GM12878 (cell line): ENCODE results near the gene GARIN5B. TPM values are rescaled to one million over a fixed set of nuclear protein-coding genes. Genes with fewer than 3 reads are reported as not detected.

Experiments
- ATAC-seq: fragments of 200-7000 bp; cut with Tn5 transposase; 3 replicates; pipeline ENCODE4 v1.9.1; 2020; ENCODE audit warnings: mild to moderate bottlenecking, moderate library complexity
- BruUV-seq: library from RNA; stranded (reverse); fragments of 400-500 nt; replicated peaks from 2 replicates; lab custom pipeline; 2021; lab: Mats Ljungman, UMichigan
- CTCF ChIA-PET: fragments of 300-600 bp; sonication (Branson Sonifier 250); formaldehyde crosslinking; extraction: SDS; loops from one replicate; lab custom pipeline; 2021; ENCODE audit warnings: inconsistent platforms; lab: Yijun Ruan, JAX
- POLR2A ChIA-PET: fragments of 350-600 bp; formaldehyde crosslinking; extraction: SDS; loops from one replicate; lab custom pipeline; 2021; ENCODE audit warnings: inconsistent platforms; lab: Charles Lee
- RAD21 ChIA-PET: fragments of 300-600 bp; sonication (Branson Sonifier 250); formaldehyde crosslinking; loops from one replicate; lab custom pipeline; 2023; ENCODE audit warnings: antibody characterized with exemption; ENCODE audit not compliant: unreplicated experiment; lab: Charles Lee
- SMC1A ChIA-PET: fragments of 300-600 bp; sonication (Branson Sonifier 250); formaldehyde crosslinking; loops from one replicate; lab custom pipeline; 2023; ENCODE audit not compliant: unreplicated experiment, uncharacterized antibody; lab: Charles Lee
- DNase-seq: peaks from one replicate; pipeline ENCODE4 v3.0.0-alpha.2; 2011; ENCODE audit warnings: low read depth, low spot score
- FAIRE-seq: peaks from 3 replicates; lab custom pipeline; 2011; peaks lifted over from hg19 to GRCh38; lab: Jason Lieb, UNC
- H2AFZ ChIP-seq: 2 replicates; pipeline ENCODE4 v1.6.0; 2011; ENCODE audit warnings: low read depth, low read length, control low read depth; ENCODE audit not compliant: control insufficient read depth
- H3K27ac ChIP-seq: 2 replicates; pipeline ENCODE4 v1.5.1; 2011; ENCODE audit warnings: control low read depth; ENCODE audit not compliant: control insufficient read depth, insufficient read depth
- H3K27me3 ChIP-seq, 2 experiments: replicated peaks in 1 of 2; 2 replicates each; pipeline versions ENCODE4 v1.6.0 to v1.6.1; 2011; ENCODE audit warnings: low read length in 1 of 2; ENCODE audit not compliant: control insufficient read depth in 2 of 2, insufficient read depth in 2 of 2
- H3K36me3 ChIP-seq, 2 experiments: 2 replicates each; pipeline ENCODE4 v1.5.1; 2011; ENCODE audit warnings: low read length in 1 of 2; ENCODE audit not compliant: control insufficient read depth in 2 of 2, insufficient read depth in 2 of 2
- H3K4me1 ChIP-seq: 2 replicates; pipeline ENCODE4 v1.6.1; 2011; ENCODE audit warnings: mild to moderate bottlenecking, low read length, moderate library complexity, mixed read lengths; ENCODE audit not compliant: control insufficient read depth, insufficient read depth
- H3K4me2 ChIP-seq: 2 replicates; pipeline ENCODE4 v1.6.0; 2011; ENCODE audit warnings: control low read depth; ENCODE audit not compliant: control insufficient read depth, insufficient read depth
- H3K4me3 ChIP-seq: fragments of 200-600 bp; sonication (generic); 2 replicates; pipeline ENCODE4 v1.5.1; 2016
- H3K79me2 ChIP-seq: 2 replicates; pipeline ENCODE4 v1.6.0; 2011; ENCODE audit warnings: low read length; ENCODE audit not compliant: control insufficient read depth, insufficient read depth
- H3K9ac ChIP-seq: 2 replicates; pipeline ENCODE4 v1.8.0; 2011; ENCODE audit warnings: low read length, control low read depth, mixed read lengths; ENCODE audit not compliant: control insufficient read depth, insufficient read depth
- H3K9me3 ChIP-seq: replicated peaks from 3 replicates; pipeline ENCODE4 v1.5.1; 2011; ENCODE audit warnings: mild to moderate bottlenecking, low read length; ENCODE audit not compliant: control insufficient read depth, insufficient read depth
- H4K20me1 ChIP-seq: 2 replicates; pipeline ENCODE4 v1.6.0; 2011; ENCODE audit not compliant: control insufficient read depth, insufficient read depth
- CEBPZ ChIP-seq: fragments of 150-350 bp; IDR thresholded peaks from 2 replicates; pipeline ENCODE4 v1.6.1; 2016; ENCODE audit warnings: low read depth, low read length
- E2F8 ChIP-seq: fragments of 450-650 bp; IDR thresholded peaks from 2 replicates; pipeline ENCODE4 v1.6.1; 2018; ENCODE audit warnings: mild to moderate bottlenecking, low read depth, moderate library complexity; ENCODE audit not compliant: partially characterized antibody
- EED ChIP-seq: sonication (generic); IDR thresholded peaks from 2 replicates; pipeline ENCODE4 v1.6.1; 2016; ENCODE audit warnings: antibody characterized with exemption, low read depth
- KLF5 ChIP-seq: fragments of 450-650 bp; IDR thresholded peaks from 2 replicates; pipeline ENCODE4 v1.6.1; 2014; ENCODE audit warnings: mild to moderate bottlenecking; ENCODE audit not compliant: partially characterized antibody
- MEF2B ChIP-seq: fragments of 450-650 bp; IDR thresholded peaks from 2 replicates; pipeline ENCODE4 v1.6.1; 2018; ENCODE audit warnings: mild to moderate bottlenecking, moderate library complexity; ENCODE audit not compliant: partially characterized antibody, poor library complexity, severe bottlenecking
- NR2C1 ChIP-seq: fragments of 450-650 bp; IDR thresholded peaks from 2 replicates; pipeline ENCODE4 v1.6.1; 2017; ENCODE audit warnings: antibody characterized with exemption, mild to moderate bottlenecking, moderate library complexity
- PKNOX1 ChIP-seq: fragments of 450-650 bp; IDR thresholded peaks from 2 replicates; pipeline ENCODE4 v1.6.1; 2016; ENCODE audit warnings: mild to moderate bottlenecking
- SMAD5 ChIP-seq: IDR thresholded peaks from 2 replicates; pipeline ENCODE4 v1.6.1; 2016; ENCODE audit warnings: antibody characterized with exemption, low read depth
- SRF ChIP-seq, 2 experiments: IDR thresholded peaks; 2 replicates each; pipeline ENCODE4 v1.6.1; 2011; ENCODE audit warnings: low read depth in 2 of 2, low read length in 2 of 2, mild to moderate bottlenecking in 1 of 2, moderate library complexity in 1 of 2
- YBX1 ChIP-seq: fragments of 450-650 bp; IDR thresholded peaks from 2 replicates; pipeline ENCODE4 v1.6.1; 2016; ENCODE audit warnings: antibody characterized with exemption
- WGBS: methylation state at CpG from one replicate; pipeline ENCODE4 v1.1.6; 2016; ENCODE audit warnings: low lambda C conversion rate; ENCODE audit not compliant: insufficient replicate concordance, insufficient coverage; ENCODE audit errors: missing lambda C conversion rate; 5-methylcytosine and 5-hydroxymethylcytosine counted together
- in situ Hi-C: fragments of 300-500 bp; cut with MboI; formaldehyde crosslinking; loops from 9 replicates; pipeline ENCODE4 v1.14.3; 2018; ENCODE audit warnings: mixed read lengths
- intact Hi-C: fragments of 100-400 bp; cut with micrococcal nuclease; formaldehyde crosslinking; loops from one replicate; pipeline ENCODE4 v1.14.2; 2022; ENCODE audit not compliant: unreplicated experiment
- polyA plus RNA-seq, 11 experiments: library from polyadenylated mRNA; depleted of rRNA in 4 of 11; unstranded in 6 of 11; stranded (reverse) in 5 of 11; fragments of >200 nt; fragmentation: Nextera tagmentation in 4 of 11; fragmentation: Illumina TruSeq in 1 of 11; extraction: Ambion mirVana in 4 of 11; extraction: Trizol in 1 of 11; gene quantifications; 1 replicate in 1 of 11; 2 replicates in 10 of 11; pipeline versions ENCODE4 v1.2.1 to v1.2.3, GENCODE V29; 2011 to 2016; ENCODE audit warnings: inconsistent platforms in 2 of 11, missing spikeins in 2 of 11, low read depth in 1 of 11
- total RNA-seq, 4 experiments: library from RNA; depleted of rRNA in 3 of 4; stranded (reverse); fragments of >200 nt in 3 of 4; fragmentation: Illumina TruSeq in 1 of 4; extraction: Trizol in 1 of 4; gene quantifications; 2 replicates each; pipeline versions ENCODE4 v1.2.1 to v1.2.3, GENCODE V29; 2013 to 2021
- TF ChIP-seq, protein P1 (sequence below): fragments of 450-650 bp; formaldehyde crosslinking; IDR thresholded peaks from 2 replicates; pipeline ENCODE4 v1.4.0; 2020; ENCODE audit warnings: mild to moderate bottlenecking, moderate library complexity

Gene GARIN5B
- total and polyA plus RNA-seq, 10 of the 15 experiments (the other 5 are each of a cell fraction or from before 2014, with no cell fraction given), result not detected

DNA sequence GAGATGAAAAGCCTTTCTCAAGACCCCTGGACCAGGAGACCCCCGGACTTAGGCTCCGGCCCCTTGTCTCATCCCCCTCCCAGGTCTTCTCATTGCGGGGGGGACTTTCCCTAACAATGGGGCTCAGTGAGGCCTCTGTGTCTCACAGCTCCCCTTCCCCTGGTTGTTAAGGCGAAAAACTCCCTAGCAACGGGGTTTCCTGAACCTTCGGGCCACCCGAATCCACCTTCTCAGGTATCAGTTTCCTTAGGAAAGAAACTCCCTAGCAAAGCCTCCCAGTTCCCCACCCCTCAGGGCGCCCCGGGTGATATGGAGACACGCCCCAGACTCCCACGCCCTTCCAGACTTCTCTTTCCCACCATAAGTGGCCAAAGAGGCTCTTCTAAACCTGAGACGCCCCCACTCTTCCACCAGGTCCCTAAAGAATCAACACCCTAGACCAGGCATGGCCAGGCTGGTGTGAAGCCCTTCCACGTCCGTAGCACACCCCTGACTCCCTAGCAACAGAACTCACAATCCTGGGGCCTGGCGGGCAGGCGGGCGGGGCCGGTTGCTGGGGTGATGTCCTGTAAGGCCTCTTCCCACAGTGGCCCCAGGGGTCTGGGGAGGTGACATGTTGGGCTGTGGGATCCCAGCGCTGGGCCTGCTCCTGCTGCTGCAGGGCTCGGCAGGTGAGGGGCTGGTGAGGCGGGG is 13.3 kb upstream of the GARIN5B start, which contains the start of gene TMEM190:
TSS of gene TMEM190 (plus strand) at position 586 of the 693 bp plus-strand sequence. CDS start at position 614, 28 bp downstream.
- H3K79me2 ChIP-seq, result no peaks in the 10 kb centered on the region
- no peaks in the 10 kb centered on the region for H3K4me1 ChIP-seq
- RAD21 ChIA-PET, result interaction anchor here (1.5 kb wide), 1 partner anchor 37 kb away, joined by 3 read pairs; the partner anchor contains the start of gene KMT5C
- intact Hi-C loops, result no loop called here
- no peaks in the 10 kb centered on the region for H3K36me3 ChIP-seq
- no TSS peak for BruUV-seq
- CTCF ChIA-PET, result no interaction called here
- SMC1A ChIA-PET, result no interaction called here
- H3K9ac ChIP-seq, result no peak within 1 kb of the TSS
- 38% methylated on average over 19 of the region's 21 CpGs for WGBS
- POLR2A ChIA-PET, result no interaction called here
- H3K27ac ChIP-seq, result no peak within 1 kb of the TSS
- in situ Hi-C loops, result no loop called here
- no peak for DNase-seq
- H2AFZ ChIP-seq, result no peak within 1 kb of the TSS
- no peak within 1 kb of the TSS for H3K4me3 ChIP-seq
- no peak for FAIRE-seq
- H3K27me3 ChIP-seq, result no peaks in the 10 kb centered on the region
- ATAC-seq, result no peak
- H4K20me1 ChIP-seq, result no peaks in the 10 kb centered on the region
- H3K4me2 ChIP-seq, result no peak within 1 kb of the TSS
- no peaks in the 10 kb centered on the region for H3K9me3 ChIP-seq
- TF ChIP-seq EED, result no peak
- no peak for TF ChIP-seq SRF (IDR thresholded peaks at IDR 0.05; ENCODE audit: low read depth in 2 of 2, low read length in 2 of 2)
- TF ChIP-seq PKNOX1, result no peak
- TF ChIP-seq NR2C1, result no peak
- TF ChIP-seq KLF5, result no peak
- TF ChIP-seq, protein P1, sequence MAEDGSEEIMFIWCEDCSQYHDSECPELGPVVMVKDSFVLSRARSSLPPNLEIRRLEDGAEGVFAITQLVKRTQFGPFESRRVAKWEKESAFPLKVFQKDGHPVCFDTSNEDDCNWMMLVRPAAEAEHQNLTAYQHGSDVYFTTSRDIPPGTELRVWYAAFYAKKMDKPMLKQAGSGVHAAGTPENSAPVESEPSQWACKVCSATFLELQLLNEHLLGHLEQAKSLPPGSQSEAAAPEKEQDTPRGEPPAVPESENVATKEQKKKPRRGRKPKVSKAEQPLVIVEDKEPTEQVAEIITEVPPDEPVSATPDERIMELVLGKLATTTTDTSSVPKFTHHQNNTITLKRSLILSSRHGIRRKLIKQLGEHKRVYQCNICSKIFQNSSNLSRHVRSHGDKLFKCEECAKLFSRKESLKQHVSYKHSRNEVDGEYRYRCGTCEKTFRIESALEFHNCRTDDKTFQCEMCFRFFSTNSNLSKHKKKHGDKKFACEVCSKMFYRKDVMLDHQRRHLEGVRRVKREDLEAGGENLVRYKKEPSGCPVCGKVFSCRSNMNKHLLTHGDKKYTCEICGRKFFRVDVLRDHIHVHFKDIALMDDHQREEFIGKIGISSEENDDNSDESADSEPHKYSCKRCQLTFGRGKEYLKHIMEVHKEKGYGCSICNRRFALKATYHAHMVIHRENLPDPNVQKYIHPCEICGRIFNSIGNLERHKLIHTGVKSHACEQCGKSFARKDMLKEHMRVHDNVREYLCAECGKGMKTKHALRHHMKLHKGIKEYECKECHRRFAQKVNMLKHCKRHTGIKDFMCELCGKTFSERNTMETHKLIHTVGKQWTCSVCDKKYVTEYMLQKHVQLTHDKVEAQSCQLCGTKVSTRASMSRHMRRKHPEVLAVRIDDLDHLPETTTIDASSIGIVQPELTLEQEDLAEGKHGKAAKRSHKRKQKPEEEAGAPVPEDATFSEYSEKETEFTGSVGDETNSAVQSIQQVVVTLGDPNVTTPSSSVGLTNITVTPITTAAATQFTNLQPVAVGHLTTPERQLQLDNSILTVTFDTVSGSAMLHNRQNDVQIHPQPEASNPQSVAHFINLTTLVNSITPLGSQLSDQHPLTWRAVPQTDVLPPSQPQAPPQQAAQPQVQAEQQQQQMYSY (CRISPR knock-in tag), result no peak
- no peak for TF ChIP-seq MEF2B
- no peak for TF ChIP-seq YBX1
- TF ChIP-seq SMAD5, result no peak
- TF ChIP-seq CEBPZ, result no peak
- no peak for TF ChIP-seq E2F8
